HepG2 (cell line): Measurements from ENCODE around the gene ETV5. TPM values are rescaled to one million over a fixed set of nuclear protein-coding genes. Genes with fewer than 3 reads are reported as not detected.
A peak's percentile ranks its signal among the peaks of the same experiment; 100 is the strongest.

Source experiments
- CEBPZ ChIP-seq: IDR thresholded peaks from 2 replicates; pipeline ENCODE4 v1.6.1; 2012; ENCODE audit warnings: low read length, improper control_type of control experiment
- DZIP1 ChIP-seq: sonication (generic); formaldehyde crosslinking; IDR thresholded peaks from 2 replicates; pipeline ENCODE4 v1.5.0; 2020; ENCODE audit warnings: mild to moderate bottlenecking, missing genetic modification reagents
- HES4 ChIP-seq: sonication (generic); formaldehyde crosslinking; IDR thresholded peaks from 2 replicates; pipeline ENCODE4 v1.9.0; 2021; ENCODE audit warnings: mild to moderate bottlenecking, missing genetic modification reagents, borderline replicate concordance
- KDM6A ChIP-seq: IDR thresholded peaks from 2 replicates; pipeline ENCODE4 v1.6.1; 2016; ENCODE audit warnings: low read depth
- KLF16 ChIP-seq, 2 experiments: sonication (generic) in 1 of 2; formaldehyde crosslinking in 1 of 2; IDR thresholded peaks; 2 replicates each; pipeline versions ENCODE4 v1.6.1 to v1.8.0; 2016 to 2023; ENCODE audit warnings: missing genetic modification reagents in 2 of 2, missing compliant biosample characterization in 1 of 2
- MAX ChIP-seq: IDR thresholded peaks from 2 replicates; pipeline ENCODE4 v1.6.1; 2012; ENCODE audit warnings: inconsistent platforms
- MTF1 ChIP-seq: sonication (generic); formaldehyde crosslinking; IDR thresholded peaks from 2 replicates; pipeline ENCODE4 v1.5.0; 2020; ENCODE audit warnings: missing genetic modification reagents
- NKX3-1 ChIP-seq: sonication (generic); formaldehyde crosslinking; IDR thresholded peaks from 2 replicates; pipeline ENCODE4 v1.5.0; 2020; ENCODE audit warnings: missing genetic modification reagents
- RXRB ChIP-seq: IDR thresholded peaks from 2 replicates; pipeline ENCODE4 v1.6.1; 2016; ENCODE audit warnings: borderline replicate concordance, missing genetic modification reagents, missing compliant biosample characterization
- TGIF2 ChIP-seq: IDR thresholded peaks from 2 replicates; pipeline ENCODE4 v1.6.1; 2016; ENCODE audit warnings: control low read depth, missing compliant biosample characterization
- XBP1 ChIP-seq: sonication (generic); formaldehyde crosslinking; IDR thresholded peaks from 2 replicates; pipeline ENCODE4 v1.5.0; 2020; ENCODE audit warnings: missing genetic modification reagents
- ZFX ChIP-seq: sonication (generic); formaldehyde crosslinking; IDR thresholded peaks from 2 replicates; pipeline ENCODE4 v1.4.0; 2020; ENCODE audit warnings: mild to moderate bottlenecking, low read depth, missing genetic modification reagents, moderate library complexity
- ZNF383 ChIP-seq: sonication (generic); formaldehyde crosslinking; IDR thresholded peaks from 2 replicates; pipeline ENCODE4 v1.4.0; 2020; ENCODE audit warnings: missing genetic modification reagents, mild to moderate bottlenecking, borderline replicate concordance
- ZNF460 ChIP-seq: sonication (generic); formaldehyde crosslinking; IDR thresholded peaks from 2 replicates; pipeline ENCODE4 v1.5.1; 2020; ENCODE audit warnings: missing genetic modification reagents, mild to moderate bottlenecking, borderline replicate concordance
- ZNF512B ChIP-seq: sonication (generic); formaldehyde crosslinking; IDR thresholded peaks from 2 replicates; pipeline ENCODE4 v1.5.1; 2020; ENCODE audit warnings: missing genetic modification reagents, mild to moderate bottlenecking, borderline replicate concordance
- ZNF569 ChIP-seq: sonication (generic); formaldehyde crosslinking; IDR thresholded peaks from 2 replicates; pipeline ENCODE4 v1.5.0; 2020; ENCODE audit warnings: mild to moderate bottlenecking, missing genetic modification reagents, moderate library complexity, borderline replicate concordance
- ZNF615 ChIP-seq: sonication (generic); formaldehyde crosslinking; IDR thresholded peaks from 2 replicates; pipeline ENCODE4 v1.5.0; 2020; ENCODE audit warnings: mild to moderate bottlenecking, missing genetic modification reagents, borderline replicate concordance
- ZUFSP ChIP-seq: sonication (generic); formaldehyde crosslinking; IDR thresholded peaks from 2 replicates; pipeline ENCODE4 v1.9.0; 2021; ENCODE audit warnings: missing genetic modification reagents, mild to moderate bottlenecking, borderline replicate concordance
- polyA plus RNA-seq, 8 experiments: library from polyadenylated mRNA; depleted of rRNA in 3 of 8; stranded (reverse) in 7 of 8; unstranded in 1 of 8; fragments of >200 nt; fragmentation: Illumina TruSeq in 4 of 8; extraction: Trizol in 4 of 8; gene quantifications; 2 replicates each; pipeline versions ENCODE4 v1.2.1 to v1.2.3, GENCODE V29; 2011 to 2016; ENCODE audit warnings: low read depth in 4 of 8, missing spikeins in 1 of 8, mixed read lengths in 1 of 8; ENCODE audit not compliant: insufficient read depth in 1 of 8
- total RNA-seq, 5 experiments: library from RNA; depleted of rRNA; stranded (reverse); fragments of >200 nt; fragmentation: Illumina TruSeq; extraction: Trizol; gene quantifications; 2 replicates each; pipeline ENCODE4 v1.2.3, GENCODE V29; 2016; ENCODE audit warnings: low read depth in 1 of 5

ETV5 gene
- total and polyA plus RNA-seq, 2 of the 13 experiments (the other 11 are each of a cell fraction or from before 2014, with no cell fraction given), result 52.9 to 57.2 TPM

- TF ChIP-seq MAX, result peak; percentile 72
- no peak for TF ChIP-seq ZUFSP (CRISPR knock-in tag)
- TF ChIP-seq KDM6A (CRISPR knock-in tag), result no peak
- TF ChIP-seq ZFX (CRISPR knock-in tag), result peak; percentile 37; the same call in 1 of the 2 replicates
- no peak for TF ChIP-seq NKX3-1 (CRISPR knock-in tag)
- TF ChIP-seq ZNF615, result peak; percentile 68; the same call in 1 of the 2 replicates
- TF ChIP-seq HES4 (CRISPR knock-in tag), result no peak
- TF ChIP-seq ZNF383 (CRISPR knock-in tag), result no peak
- no peak for TF ChIP-seq MTF1 (CRISPR knock-in tag)
- TF ChIP-seq KLF16 (CRISPR knock-in tag; IDR thresholded peaks at IDR 0.05), result peak in 1 of 2 experiments; percentile 84; a peak in 2 of 4 replicates
- TF ChIP-seq CEBPZ, result no peak
- TF ChIP-seq XBP1, result no peak
- no peak for TF ChIP-seq TGIF2
- TF ChIP-seq RXRB (CRISPR knock-in tag), result peak; percentile 64; the same call in 1 of the 2 replicates
- no peak for TF ChIP-seq ZNF512B (CRISPR knock-in tag)
- no peak; the same call in 1 of the 2 replicates for TF ChIP-seq ZNF569
- TF ChIP-seq DZIP1 (CRISPR knock-in tag), result no peak
- TF ChIP-seq ZNF460 (CRISPR knock-in tag), result no peak
These were observed 11.0 kb downstream of the ETV5 start (continued) for GRCh38 chr3:186097663-186098451.
